Ovary (tissue), 9 donors: ENCODE results near the gene ASRGL1. TPM values are rescaled to one million over a fixed set of nuclear protein-coding genes. Genes with fewer than 3 reads are reported as not detected.

ENCODE experiments used
- DNase-seq, 5 donors: peaks; one replicate each; pipeline ENCODE4 v3.0.0-alpha.2; 2019 to 2020
- H3K27ac ChIP-seq, 2 donors: fragments of 200-600 bp; one replicate each; pipeline versions ENCODE4 v1.5.1 to v1.8.0; 2019 to 2022
- H3K27me3 ChIP-seq: fragments of 200-600 bp; one replicate; pipeline ENCODE4 v1.8.0; 2022
- H3K36me3 ChIP-seq: fragments of 200-600 bp; sonication (generic); one replicate; pipeline ENCODE4 v1.5.1; 2019
- H3K4me1 ChIP-seq: one replicate; pipeline ENCODE4 v1.8.1; 2013; ENCODE audit warnings: mild to moderate bottlenecking, moderate library complexity; ENCODE audit not compliant: insufficient read depth
- H3K4me3 ChIP-seq: fragments of 200-600 bp; sonication (generic); one replicate; pipeline ENCODE4 v1.5.1; 2017
- H3K9me3 ChIP-seq, 2 donors: fragments of 200-600 bp in 1 of 2; sonication (generic) in 1 of 2; one replicate each; pipeline versions ENCODE4 v1.5.1 to v1.8.1; 2013 to 2019; ENCODE audit warnings: mild to moderate bottlenecking in 1 of 2, moderate library complexity in 1 of 2
- EP300 ChIP-seq: sonication (generic); formaldehyde crosslinking; IDR thresholded peaks from one replicate; pipeline ENCODE4 v1.6.1; 2017; ENCODE audit warnings: antibody characterized with exemption
- POLR2A ChIP-seq: fragments of 450-650 bp; IDR thresholded peaks from one replicate; pipeline ENCODE4 v1.6.1; 2017; ENCODE audit warnings: antibody characterized with exemption, mild to moderate bottlenecking, moderate library complexity
- WGBS, 3 donors: extraction: QIAGEN DNeasy Blood & Tissue Kit in 1 of 3; methylation state at CpG; one replicate each; pipeline versions ENCODE4 v1.1.5 to v1.1.7; 2013 to 2017; 5-methylcytosine and 5-hydroxymethylcytosine counted together
- intact Hi-C, 4 donors: fragments of 100-400 bp; cut with DNase I; formaldehyde crosslinking; loops; one replicate each; pipeline versions ENCODE4 v1.11.0 to v1.15.1; 2022 to 2023
- polyA plus RNA-seq, 2 donors: library from polyadenylated mRNA; stranded (reverse); fragments of 200-250 nt in 1 of 2; fragments of 350-450 nt in 1 of 2; fragmentation: Illumina TruSeq in 1 of 2; extraction: RNeasy Lipid Tissue Mini Kit (QIAGEN cat#74804) in 1 of 2; gene quantifications; one replicate each; pipeline ENCODE4 v1.2.3, GENCODE V29; 2013 to 2014
- total RNA-seq, 7 donors: library from RNA; depleted of rRNA in 2 of 7; stranded (reverse); fragments of >200 nt in 2 of 7; fragmentation: NEBNext Ultra II Directional in 3 of 7; extraction: Animal tissue kit (Norgen Biotek cat#: 25700) in 3 of 7; gene quantifications; one replicate each; pipeline versions ENCODE4 v1.1.0 to v1.2.4, GENCODE V29; 2016 to 2023
- TF ChIP-seq, protein P1 (sequence below), 3 donors: fragments of 450-650 bp in 2 of 3; fragments of 200-600 bp in 1 of 3; IDR thresholded peaks; one replicate each; pipeline versions ENCODE4 v1.5.1 to v1.8.0; 2016 to 2022; ENCODE audit warnings: antibody characterized with exemption in 3 of 3, mild to moderate bottlenecking in 1 of 3
- donor health status: DM: no; HTN: no; CAD: no; lungs with moderate emphysema.
- donor health status: DM: no; HTN: no; CAD: no.
- donor health status: Bipolar disorder and iron deficiency.
- donor health status: DM: yes; HTN: yes; CAD: no.
- donor health status: DM: no; HTN: no; CAD: no.
- donor health status: DM: yes; HTN: yes; CAD: no.

ASRGL1 gene
- total and polyA plus RNA-seq, 9 donors: 1.6 to 143 (median 9.8) TPM

DNA sequence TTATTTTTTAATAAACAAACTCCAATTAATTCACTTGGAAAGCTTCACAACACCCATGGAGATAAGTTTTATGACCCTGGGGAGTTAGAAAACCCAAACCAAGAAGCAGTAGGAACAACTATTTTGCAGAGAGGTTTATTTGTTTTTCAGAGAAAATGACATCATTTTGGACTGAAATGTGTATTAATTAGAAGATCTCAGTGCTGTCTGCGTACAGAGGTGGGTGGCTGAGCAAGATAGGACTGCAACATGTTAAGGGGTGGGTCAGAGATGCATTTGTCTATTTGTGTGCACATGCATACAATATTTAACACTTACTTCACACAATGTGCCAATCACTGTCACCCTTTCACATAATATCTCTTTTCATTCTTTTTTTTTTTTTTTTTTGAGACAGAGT, 82.7 kb downstream of the ASRGL1 start:
- Histone ChIP-seq H3K4me1 (peaks cover 15% of the 10 kb centered on the region), H3K27ac (peak overlapping the region in 1 of 2 donors; percentile 47), H3K9me3 (no peaks in the 10 kb centered on the region), H3K4me3 (no peak overlapping the region), H3K36me3 (no peaks in the 10 kb centered on the region), H3K27me3 (no peaks in the 10 kb centered on the region)
- DNase-seq: no peak
- 7 to 24% (median 16%) methylated on average over 1 of the region's 1 CpG for WGBS, 3 donors
- intact Hi-C loops: loop anchor here in 1 of 4 donors (5.0 to 10.0 kb wide), 2 partner anchors 137 to 275 kb away; no protein-coding TSS in a partner anchor
- TF ChIP-seq EP300 (no peak), POLR2A (no peak)
- TF ChIP-seq, protein P1, sequence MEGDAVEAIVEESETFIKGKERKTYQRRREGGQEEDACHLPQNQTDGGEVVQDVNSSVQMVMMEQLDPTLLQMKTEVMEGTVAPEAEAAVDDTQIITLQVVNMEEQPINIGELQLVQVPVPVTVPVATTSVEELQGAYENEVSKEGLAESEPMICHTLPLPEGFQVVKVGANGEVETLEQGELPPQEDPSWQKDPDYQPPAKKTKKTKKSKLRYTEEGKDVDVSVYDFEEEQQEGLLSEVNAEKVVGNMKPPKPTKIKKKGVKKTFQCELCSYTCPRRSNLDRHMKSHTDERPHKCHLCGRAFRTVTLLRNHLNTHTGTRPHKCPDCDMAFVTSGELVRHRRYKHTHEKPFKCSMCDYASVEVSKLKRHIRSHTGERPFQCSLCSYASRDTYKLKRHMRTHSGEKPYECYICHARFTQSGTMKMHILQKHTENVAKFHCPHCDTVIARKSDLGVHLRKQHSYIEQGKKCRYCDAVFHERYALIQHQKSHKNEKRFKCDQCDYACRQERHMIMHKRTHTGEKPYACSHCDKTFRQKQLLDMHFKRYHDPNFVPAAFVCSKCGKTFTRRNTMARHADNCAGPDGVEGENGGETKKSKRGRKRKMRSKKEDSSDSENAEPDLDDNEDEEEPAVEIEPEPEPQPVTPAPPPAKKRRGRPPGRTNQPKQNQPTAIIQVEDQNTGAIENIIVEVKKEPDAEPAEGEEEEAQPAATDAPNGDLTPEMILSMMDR (IDR thresholded peaks at IDR 0.05): no peak

DNA sequence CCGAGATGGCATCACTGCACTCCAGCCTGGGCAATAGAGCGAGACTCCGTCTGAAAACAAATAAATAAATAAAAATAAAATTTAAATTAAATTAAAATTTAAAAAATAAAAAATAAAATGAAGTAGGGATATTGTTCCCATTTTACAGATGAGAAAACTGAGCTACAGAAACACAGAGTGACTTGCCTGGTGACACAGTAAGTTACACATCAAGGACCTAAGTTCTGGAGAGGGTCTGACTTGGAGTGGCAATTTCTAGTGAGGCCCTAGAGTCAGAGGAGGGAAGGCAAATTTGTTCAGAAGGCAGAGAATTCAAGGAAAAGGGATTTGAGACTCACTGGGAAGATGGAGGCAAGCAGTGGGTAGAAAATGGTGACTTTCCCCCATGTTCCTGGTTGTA, 83.6 kb downstream of the ASRGL1 start:
- H3K36me3 ChIP-seq: no peaks in the 10 kb centered on the region
- peaks cover 15% of the 10 kb centered on the region for H3K4me1 ChIP-seq
- H3K9me3 ChIP-seq: no peaks in the 10 kb centered on the region
- no peaks in the 10 kb centered on the region for H3K27me3 ChIP-seq
- DNase-seq: no peak
- TF ChIP-seq, protein P1 (IDR thresholded peaks at IDR 0.05): no peak
- TF ChIP-seq POLR2A: no peak
- no peak for TF ChIP-seq EP300
- 94 to 97% (median 96%) methylated on average over 3 of the region's 3 CpGs for WGBS, 3 donors
- no peak overlapping the region for H3K27ac ChIP-seq
- no peak overlapping the region for H3K4me3 ChIP-seq
- intact Hi-C loops: loop anchor here in 1 of 4 donors (10.0 kb wide), 1 partner anchor 274 kb away; no protein-coding TSS in a partner anchor

DNA sequence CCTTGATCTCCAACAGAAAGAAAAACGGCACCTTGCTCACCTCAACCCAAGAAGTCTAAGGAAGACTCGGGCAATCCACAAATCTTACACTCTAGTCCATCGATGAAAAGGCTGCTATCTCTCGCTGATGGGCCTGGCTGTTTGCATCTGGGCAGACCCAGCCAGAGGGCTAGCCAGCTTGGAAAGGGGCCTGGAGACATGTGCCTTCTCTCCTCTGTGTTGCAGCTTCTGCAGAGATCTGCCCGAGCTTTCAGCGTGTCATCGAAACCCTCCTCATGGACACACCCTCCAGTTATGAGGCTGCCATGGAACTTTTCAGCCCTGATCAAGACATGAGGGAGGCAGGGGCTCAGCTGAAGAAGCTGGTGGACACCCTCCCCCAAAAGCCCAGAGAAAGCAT, 84.7 kb downstream of the ASRGL1 start:
- Histone ChIP-seq H3K4me3 (no peak overlapping the region), H3K36me3 (no peaks in the 10 kb centered on the region), H3K27ac (no peak overlapping the region), H3K9me3 (no peaks in the 10 kb centered on the region), H3K27me3 (no peaks in the 10 kb centered on the region), H3K4me1 (peaks cover 15% of the 10 kb centered on the region)
- WGBS, 3 donors: 69 to 83% (median 80%) methylated on average over 7 of the region's 7 CpGs
- no peak for TF ChIP-seq EP300
- TF ChIP-seq POLR2A: no peak
- TF ChIP-seq, protein P1 (IDR thresholded peaks at IDR 0.05): no peak
- intact Hi-C loops: loop anchor here in 1 of 4 donors (10.0 kb wide), 1 partner anchor 273 kb away; no protein-coding TSS in a partner anchor
- DNase-seq: no peak

DNA sequence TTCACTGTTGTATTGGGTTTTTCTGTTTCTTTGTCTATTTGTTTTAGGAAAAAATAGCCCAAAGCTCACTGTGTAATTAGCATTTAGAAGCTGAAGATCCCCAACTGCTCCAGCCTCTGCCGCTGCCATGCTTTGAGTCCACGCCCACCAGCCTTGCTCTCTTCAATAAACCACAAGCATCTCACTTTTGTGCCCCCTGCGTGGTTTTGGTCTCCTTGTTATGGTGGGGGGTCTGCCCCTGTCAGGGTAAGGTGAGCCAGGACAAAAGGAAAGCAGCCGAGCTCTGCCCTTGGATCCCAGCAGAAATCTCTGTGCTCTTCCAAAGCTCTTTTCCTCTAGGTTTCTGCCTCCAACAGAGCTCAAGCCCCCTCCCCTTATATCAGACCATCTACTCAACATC, 85.8 kb downstream of the ASRGL1 start:
- Histone ChIP-seq H3K4me3 (no peak overlapping the region), H3K4me1 (peaks cover 15% of the 10 kb centered on the region), H3K9me3 (no peaks in the 10 kb centered on the region), H3K27ac (no peak overlapping the region), H3K36me3 (no peaks in the 10 kb centered on the region), H3K27me3 (no peaks in the 10 kb centered on the region)
- TF ChIP-seq POLR2A (no peak), EP300 (no peak)
- TF ChIP-seq, protein P1 (IDR thresholded peaks at IDR 0.05): no peak
- WGBS, 3 donors: 81 to 90% (median 83%) methylated on average over 4 of the region's 4 CpGs
- intact Hi-C loops: loop anchor here in 1 of 4 donors (10.0 kb wide), 1 partner anchor 272 kb away; no protein-coding TSS in a partner anchor
- no peak for DNase-seq
